ENCODE measurements around the gene COL4A2.
A peak's percentile ranks its signal among the peaks of the same experiment; 100 is the strongest.

COL4A2 gene

DNA sequence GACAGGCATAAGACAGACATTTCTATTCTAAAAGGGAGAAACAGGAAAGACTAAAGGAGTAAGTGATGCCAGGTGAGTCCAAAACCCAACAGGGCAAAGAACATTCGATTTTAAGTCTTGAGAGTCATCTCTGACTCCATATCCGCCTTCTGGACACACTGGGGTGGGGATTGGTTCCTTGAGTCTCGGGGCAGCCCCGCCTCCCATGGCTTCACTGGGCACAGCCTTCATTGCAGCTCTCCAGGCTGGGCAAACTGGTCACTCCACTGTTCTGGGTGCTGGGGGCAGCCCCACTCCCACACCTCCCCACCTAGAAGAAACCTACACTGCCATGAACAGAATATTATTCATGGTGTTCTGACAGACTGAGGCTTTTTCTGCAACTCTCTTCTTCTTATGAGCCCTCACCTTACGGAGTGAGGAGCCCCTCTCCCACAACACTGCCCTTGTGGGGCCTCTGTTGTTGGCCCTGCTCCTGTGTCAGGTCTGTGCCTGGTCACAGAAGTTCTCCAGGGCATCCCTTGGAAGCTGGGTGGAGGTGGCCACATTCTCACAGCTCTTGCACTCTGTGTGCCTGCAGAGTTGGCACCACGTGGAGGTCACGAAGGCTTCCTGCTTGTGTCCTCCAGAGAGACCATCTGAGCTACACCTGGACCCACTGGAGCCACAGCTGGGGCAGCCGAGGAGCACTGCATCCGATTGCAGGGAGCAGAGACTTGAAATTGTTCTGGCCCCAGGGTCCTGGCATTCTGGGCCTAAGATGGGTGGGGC lies 95.4 kb downstream of the COL4A2 start:
- no peak for TF ChIP-seq Cebpa-rat (IDR thresholded peaks at IDR 0.05)
- Histone ChIP-seq H3K4me2 (no peak overlapping the region), H4K20me1 (0 out of 22 replicates have a peak, but pooled peaks cover 0 to 4% (median 0%) of the 10 kb centered on the region in 11 experiments), H3K27ac (no peak overlapping the region), H3K27me3 (no peaks in the 10 kb centered on the region), H3K36me3 (no peaks in the 10 kb centered on the region), H3K4me3 (no peak overlapping the region), H3K4me1 (peaks cover 5 to 25% (median 17%) of the 10 kb centered on the region in 10 experiments; a peak in 19 of 20 replicates), H3K9ac (no peak overlapping the region), H3K9me3 (replicated peaks in 1 of 11) (peaks cover 0 to 7% (median 0%) of the 10 kb centered on the region in 11 experiments; a peak in 2 of 22 replicates)

DNA sequence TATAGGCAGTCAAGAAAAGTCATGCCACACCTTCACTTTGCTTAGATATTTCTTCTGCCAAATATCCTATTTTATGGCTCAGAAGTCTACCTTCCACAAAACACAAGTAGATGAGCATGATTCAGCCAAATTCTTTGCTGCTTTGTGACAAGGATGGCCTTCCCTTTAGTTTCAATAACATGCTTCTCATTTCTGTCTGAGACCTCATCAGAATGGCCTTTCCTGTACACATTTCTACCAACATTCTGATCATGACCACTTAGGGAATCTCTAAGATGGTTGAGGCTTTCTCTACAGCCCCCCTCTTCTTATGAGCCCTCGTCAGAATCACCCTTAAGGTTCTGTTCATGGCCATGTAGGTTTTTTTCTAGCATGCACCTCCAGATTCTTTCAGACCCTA lies 96.2 kb downstream of the COL4A2 start:
- Histone ChIP-seq H3K4me3 (no peak overlapping the region), H3K36me3 (no peaks in the 10 kb centered on the region), H4K20me1 (0 out of 22 replicates have a peak, but pooled peaks cover 0 to 4% (median 0%) of the 10 kb centered on the region in 11 experiments), H3K4me2 (no peak overlapping the region), H3K27me3 (no peaks in the 10 kb centered on the region), H3K9me3 (replicated peaks in 1 of 11) (peaks cover 0 to 7% (median 0%) of the 10 kb centered on the region in 11 experiments; a peak in 2 of 22 replicates), H3K9ac (no peak overlapping the region), H3K27ac (no peak overlapping the region), H3K4me1 (peaks cover under 1 to 25% (median 17%) of the 10 kb centered on the region in 10 experiments; a peak in 16 of 20 replicates)
- TF ChIP-seq Cebpa-rat (IDR thresholded peaks at IDR 0.05) = no peak

DNA sequence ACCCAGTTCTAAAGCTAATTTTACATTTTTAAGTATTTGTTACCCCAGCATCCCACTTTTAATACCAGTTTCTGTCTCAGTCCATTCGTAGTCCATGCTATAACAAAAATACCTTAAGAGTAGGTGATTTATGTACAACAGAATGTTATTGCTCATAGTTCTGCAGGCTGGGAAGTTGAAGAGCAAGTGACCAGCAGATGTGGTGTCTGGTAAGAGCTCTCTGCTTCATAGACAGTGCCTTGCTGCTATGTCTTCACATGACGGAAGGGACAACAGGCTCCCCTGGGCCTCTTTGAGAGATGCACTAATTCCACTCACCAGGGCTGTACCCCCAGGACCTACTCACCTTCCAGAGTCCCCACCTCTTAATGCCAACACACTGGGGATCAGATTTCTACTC lies 96.6 kb downstream of the COL4A2 start:
- H3K4me1 ChIP-seq = peaks cover 0 to 25% (median 17%) of the 10 kb centered on the region in 10 experiments; a peak in 14 of 20 replicates
- no peaks in the 10 kb centered on the region for H3K36me3 ChIP-seq
- no peak for TF ChIP-seq Cebpa-rat (IDR thresholded peaks at IDR 0.05)
- H3K27ac ChIP-seq = no peak overlapping the region
- no peaks in the 10 kb centered on the region for H3K27me3 ChIP-seq
- no peak overlapping the region for H3K4me2 ChIP-seq
- no peak overlapping the region for H3K4me3 ChIP-seq
- peaks cover 0 to 7% (median 0%) of the 10 kb centered on the region in 11 experiments; a peak in 2 of 22 replicates for H3K9me3 ChIP-seq (replicated peaks in 1 of 11)
- H3K9ac ChIP-seq = no peak overlapping the region
- 0 out of 22 replicates have a peak, but pooled peaks cover 0 to 4% (median 0%) of the 10 kb centered on the region in 11 experiments for H4K20me1 ChIP-seq

DNA sequence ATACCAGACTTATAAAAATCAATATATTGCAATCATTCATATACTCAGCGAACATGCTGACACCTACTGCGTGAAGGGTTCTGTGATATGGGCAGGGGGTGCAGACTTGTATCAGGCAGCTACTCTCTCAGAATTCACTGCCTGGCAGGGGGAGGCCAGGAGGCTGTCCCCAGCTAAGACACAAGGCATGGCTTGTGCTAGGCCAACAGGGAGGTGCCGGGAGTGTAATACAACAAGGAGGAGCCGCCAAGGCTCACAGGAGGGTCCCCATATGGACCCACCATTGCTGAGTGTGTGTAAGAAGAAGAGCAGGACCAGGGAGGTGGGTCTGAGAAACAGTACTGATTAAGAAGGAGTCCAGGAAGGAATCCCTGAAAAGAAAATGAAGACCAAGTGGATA lies 97.2 kb downstream of the COL4A2 start:
- Histone ChIP-seq H3K9me3 (replicated peaks in 1 of 11) (peaks cover 0 to 7% (median 0%) of the 10 kb centered on the region in 11 experiments; a peak in 2 of 22 replicates), H3K27ac (no peak overlapping the region), H3K9ac (no peak overlapping the region), H3K4me3 (no peak overlapping the region), H3K4me1 (peaks cover 3 to 25% (median 16%) of the 10 kb centered on the region in 10 experiments), H3K27me3 (peaks cover 0 to 3% (median 0%) of the 10 kb centered on the region in 11 experiments; a peak in 2 of 22 replicates), H4K20me1 (peaks cover 0 to 5% (median 0%) of the 10 kb centered on the region in 11 experiments; a peak in 1 of 22 replicates), H3K36me3 (no peaks in the 10 kb centered on the region), H3K4me2 (no peak overlapping the region)
- TF ChIP-seq Cebpa-rat (IDR thresholded peaks at IDR 0.05) = no peak

DNA sequence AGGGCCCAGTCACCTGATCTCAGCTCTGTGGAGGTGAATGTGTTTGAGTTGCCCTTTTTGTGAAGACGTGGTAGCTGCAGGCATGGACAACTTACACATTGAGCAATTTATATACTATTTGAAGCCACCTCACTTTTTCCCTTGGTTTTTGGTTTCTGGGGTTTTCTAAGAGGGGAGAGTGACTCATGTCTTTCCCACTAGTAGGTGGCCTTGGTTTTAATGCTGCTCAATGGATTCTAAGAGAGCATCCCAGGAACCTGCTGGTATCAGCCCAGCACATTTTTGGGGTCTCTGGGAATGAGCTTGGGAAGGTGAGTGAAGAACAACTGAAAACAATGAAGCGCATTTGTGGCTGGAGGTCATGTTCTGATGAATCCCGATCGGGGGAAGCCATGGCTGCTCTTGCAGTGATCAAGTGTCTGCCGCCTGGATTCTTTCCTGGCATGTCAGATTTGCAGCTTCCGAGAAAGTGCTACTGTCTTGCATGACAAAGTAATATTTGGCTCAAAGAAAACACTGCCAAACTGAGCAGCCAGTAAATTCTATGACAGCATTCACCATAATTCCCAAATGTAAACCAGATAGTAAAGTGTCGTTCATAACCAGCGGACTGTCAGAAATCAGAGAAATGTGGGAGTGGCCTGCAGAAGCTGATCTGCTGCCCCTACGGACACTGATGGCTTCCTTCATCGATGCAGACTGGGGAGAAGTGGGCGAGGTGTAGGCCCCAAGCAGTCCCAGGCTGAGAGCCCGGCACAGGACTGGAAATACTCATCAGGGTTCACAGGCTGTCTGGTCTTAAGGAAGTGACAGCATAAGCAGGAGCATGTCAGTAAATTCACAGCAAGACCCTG lies 98.7 kb downstream of the COL4A2 start:
- Histone ChIP-seq H3K4me2 (no peak overlapping the region), H3K9me3 (replicated peaks in 1 of 11) (peaks cover 0 to 7% (median 0%) of the 10 kb centered on the region in 11 experiments; a peak in 2 of 22 replicates), H3K27me3 (peaks cover 0 to 18% (median 0%) of the 10 kb centered on the region in 11 experiments; a peak in 6 of 22 replicates), H3K4me1 (peaks cover 12 to 36% (median 31%) of the 10 kb centered on the region in 10 experiments), H3K4me3 (no peak overlapping the region), H3K36me3 (no peaks in the 10 kb centered on the region), H3K27ac (no peak overlapping the region), H4K20me1 (peaks cover 0 to 8% (median 0%) of the 10 kb centered on the region in 11 experiments; a peak in 1 of 22 replicates), H3K9ac (no peak overlapping the region)
- no peak for TF ChIP-seq Cebpa-rat (IDR thresholded peaks at IDR 0.05)

DNA sequence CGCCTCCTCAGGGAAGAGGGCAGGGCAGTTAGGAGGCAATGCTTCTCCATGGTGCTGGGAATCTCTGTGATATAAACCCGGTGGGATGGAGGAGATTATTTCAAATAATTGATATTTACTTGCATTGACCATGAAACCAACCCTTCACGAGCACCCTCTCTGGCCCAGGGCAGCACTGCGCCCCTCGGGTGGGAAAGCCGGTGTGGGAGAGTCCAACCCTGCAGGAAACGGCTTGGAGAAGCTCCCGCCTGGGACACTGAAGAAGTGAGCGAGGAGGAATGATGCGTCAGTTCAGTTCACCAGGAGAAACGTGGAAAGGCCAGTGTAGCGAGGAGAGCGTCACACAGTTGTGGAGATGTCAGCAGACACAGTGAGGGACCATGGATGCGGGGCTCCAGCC lies 99.9 kb downstream of the COL4A2 start:
- Histone ChIP-seq H3K9ac (no peak overlapping the region), H3K9me3 (replicated peaks in 1 of 11) (peaks cover 0 to 7% (median 0%) of the 10 kb centered on the region in 11 experiments; a peak in 2 of 22 replicates), H3K4me2 (no peak overlapping the region), H3K4me1 (peaks cover 13 to 48% (median 43%) of the 10 kb centered on the region in 10 experiments), H3K36me3 (no peaks in the 10 kb centered on the region), H4K20me1 (peaks cover 0 to 8% (median 0%) of the 10 kb centered on the region in 11 experiments; a peak in 1 of 22 replicates), H3K4me3 (no peak overlapping the region), H3K27me3 (peaks cover 0 to 28% (median 0%) of the 10 kb centered on the region in 11 experiments; a peak in 6 of 22 replicates), H3K27ac (no peak overlapping the region)
- no peak for TF ChIP-seq Cebpa-rat (IDR thresholded peaks at IDR 0.05)

DNA sequence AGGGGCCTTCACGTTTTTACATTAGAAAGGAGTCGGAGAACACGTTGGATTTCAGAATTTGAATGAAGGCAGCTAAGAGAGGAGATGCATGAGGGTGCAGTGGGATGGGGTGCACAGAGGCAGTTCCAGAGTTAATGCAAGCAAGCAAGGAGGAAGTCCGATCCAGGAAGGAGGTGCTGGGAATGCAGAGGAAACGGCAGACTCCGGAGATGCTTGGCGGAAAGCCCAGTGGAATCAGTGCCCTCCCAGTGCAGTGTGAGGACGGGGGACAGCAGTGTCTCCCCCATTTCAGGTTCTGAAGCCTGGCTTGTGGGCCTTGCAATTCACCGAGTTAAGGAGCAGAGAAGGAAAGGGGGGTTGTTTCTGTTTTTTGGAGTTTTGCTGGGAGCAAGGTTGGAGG lies 100.4 kb downstream of the COL4A2 start:
- Histone ChIP-seq H4K20me1 (peaks cover 0 to 8% (median 0%) of the 10 kb centered on the region in 11 experiments; a peak in 1 of 22 replicates), H3K4me1 (peaks cover 13 to 51% (median 44%) of the 10 kb centered on the region in 10 experiments), H3K27me3 (peaks cover 0 to 28% (median 0%) of the 10 kb centered on the region in 11 experiments; a peak in 6 of 22 replicates), H3K4me3 (no peak overlapping the region), H3K36me3 (no peaks in the 10 kb centered on the region), H3K27ac (no peak overlapping the region), H3K9me3 (replicated peaks in 1 of 11) (peaks cover 0 to 3% (median 0%) of the 10 kb centered on the region in 11 experiments; a peak in 2 of 22 replicates), H3K9ac (no peak overlapping the region), H3K4me2 (peak overlapping the region in 7 of 11 experiments; percentile 20 to 78 (median 65); a peak in 12 of 22 replicates)
- TF ChIP-seq Cebpa-rat (IDR thresholded peaks at IDR 0.05) = no peak

DNA sequence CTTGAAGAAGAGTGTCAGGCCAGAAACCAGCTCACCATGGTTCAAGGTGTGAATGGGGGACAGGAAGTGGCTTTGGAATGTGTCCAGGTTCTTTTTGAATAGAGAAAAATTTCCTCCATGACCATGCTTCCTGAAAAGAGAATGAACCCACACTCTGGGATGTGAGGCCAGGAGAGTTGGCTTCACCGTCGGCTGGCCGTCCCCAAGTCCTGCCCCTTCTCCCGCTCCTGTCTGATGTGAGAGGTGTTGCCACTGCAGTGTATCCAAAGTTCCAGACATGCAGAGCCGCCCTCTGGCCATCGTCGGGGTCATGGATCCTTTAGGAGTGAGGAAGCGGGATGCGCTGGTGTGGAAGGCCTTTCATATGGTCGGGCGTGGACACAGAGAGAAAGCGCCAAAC lies 101.2 kb downstream of the COL4A2 start:
- Histone ChIP-seq H3K36me3 (no peaks in the 10 kb centered on the region), H3K27ac (no peak overlapping the region), H3K4me3 (no peak overlapping the region), H3K4me2 (peak overlapping the region in 9 of 11 experiments; percentile 12 to 78 (median 44); a peak in 16 of 22 replicates), H3K9me3 (replicated peaks in 1 of 11) (no peaks in the 10 kb centered on the region), H3K27me3 (peaks cover 0 to 31% (median 0%) of the 10 kb centered on the region in 11 experiments; a peak in 6 of 22 replicates), H4K20me1 (peaks cover 0 to 8% (median 0%) of the 10 kb centered on the region in 11 experiments; a peak in 1 of 22 replicates), H3K9ac (no peak overlapping the region), H3K4me1 (peaks cover 13 to 54% (median 44%) of the 10 kb centered on the region in 10 experiments)
- no peak for TF ChIP-seq Cebpa-rat (IDR thresholded peaks at IDR 0.05)
